ENCODE data around the gene ZNF732.
"Not testable (repeated sequence)": the region's sequence is repeated elsewhere in the genome, so short reads cannot be mapped to it uniquely, and the experiment has no call there.

Gene ZNF732

DNA sequence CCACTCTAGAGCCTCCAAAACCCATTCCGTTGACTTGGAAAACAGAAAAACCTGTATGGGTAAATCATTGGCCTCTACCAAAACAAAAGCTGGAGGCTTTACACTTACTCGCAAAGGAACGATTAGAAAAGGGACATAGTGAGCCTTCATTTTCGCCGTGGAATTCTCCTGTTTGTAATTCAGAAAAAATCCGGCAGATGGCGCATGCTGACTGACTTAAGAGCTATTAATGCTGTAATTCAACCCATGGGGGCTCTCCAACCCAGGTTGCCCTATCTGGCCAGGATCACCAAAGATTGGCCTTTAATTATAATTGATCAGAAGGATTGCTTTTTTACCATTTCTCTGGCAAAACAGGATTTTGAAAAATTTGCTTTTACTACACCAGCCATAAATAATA is 60.8 kb downstream of the ZNF732 start:
- TF ChIP-seq POLR2AphosphoS5 (IDR thresholded peaks at IDR 0.05; ENCODE audit: low read depth, low read length) (no peak), TAF1 (IDR thresholded peaks at IDR 0.05; ENCODE audit: borderline replicate concordance, low read depth, low read length) (no peak), POLR2A (IDR thresholded peaks at IDR 0.05; ENCODE audit: low read depth, low read length) (no peak)
- DNase-seq (ENCODE audit: insufficient read length) (no peak), FAIRE-seq (no peak)

DNA sequence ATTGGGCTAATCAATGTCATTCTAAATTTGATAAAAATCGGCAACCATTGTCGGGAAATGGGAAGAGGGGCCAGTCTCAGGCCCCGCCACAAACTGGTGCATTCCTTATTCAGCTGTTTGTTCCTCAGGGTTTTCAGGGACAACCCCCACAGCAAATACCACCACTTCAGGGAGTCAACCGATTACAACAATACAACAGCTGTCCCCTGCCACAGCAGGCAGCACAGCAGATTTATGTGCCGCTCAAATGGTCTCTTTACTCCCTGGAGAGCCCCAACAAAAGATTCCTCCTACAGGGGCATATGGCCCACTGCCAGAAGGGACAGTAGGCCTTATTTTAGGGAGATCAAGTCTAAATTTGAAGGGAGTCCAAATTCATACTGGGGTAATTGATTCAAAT is 61.8 kb downstream of the ZNF732 start:
- FAIRE-seq (no peak), DNase-seq (ENCODE audit: insufficient read length) (no peak)
- TF ChIP-seq POLR2A (IDR thresholded peaks at IDR 0.05; ENCODE audit: low read depth, low read length) (no peak), TAF1 (IDR thresholded peaks at IDR 0.05; ENCODE audit: borderline replicate concordance, low read depth, low read length) (no peak), POLR2AphosphoS5 (IDR thresholded peaks at IDR 0.05; ENCODE audit: low read depth, low read length) (no peak)

DNA sequence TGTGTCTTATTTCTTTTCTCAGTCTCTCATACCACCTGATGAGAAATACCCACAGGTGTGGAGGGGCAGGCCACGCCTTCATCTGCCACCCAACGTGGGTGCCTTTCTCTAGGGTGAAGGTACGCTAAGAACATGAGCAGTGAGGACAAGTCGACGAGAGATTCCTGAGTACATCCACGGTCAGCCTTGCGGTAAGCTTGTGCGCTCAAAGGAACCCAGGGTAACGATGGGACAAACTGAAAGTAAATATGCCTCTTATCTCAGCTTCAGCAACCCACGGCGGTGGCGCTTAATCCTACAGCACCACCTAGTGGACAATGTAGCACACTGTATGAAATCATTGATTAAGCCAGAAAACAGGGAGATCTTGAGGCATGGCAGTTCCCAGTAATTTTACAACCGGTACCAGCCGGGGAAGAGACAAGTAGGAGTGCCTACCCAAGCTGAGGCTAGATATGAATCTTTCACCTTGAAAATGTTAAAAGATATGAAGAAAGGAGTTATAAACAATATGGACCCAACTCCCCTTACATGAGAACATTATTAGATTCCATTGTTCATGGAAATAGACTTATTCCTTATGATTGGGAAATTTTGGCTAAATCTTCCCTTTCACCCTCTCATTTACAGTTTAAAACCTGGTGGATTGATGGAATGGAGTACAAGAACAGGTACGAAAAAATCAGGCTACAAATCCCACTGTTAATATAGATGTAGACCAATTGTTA is 63.0 kb downstream of the ZNF732 start:
- TF ChIP-seq POLR2A (IDR thresholded peaks at IDR 0.05; ENCODE audit: low read depth, low read length), result no peak
- no peak for TF ChIP-seq POLR2AphosphoS5 (IDR thresholded peaks at IDR 0.05; ENCODE audit: low read depth, low read length)
- no peak for TF ChIP-seq TAF1 (IDR thresholded peaks at IDR 0.05; ENCODE audit: borderline replicate concordance, low read depth, low read length)
- DNase-seq (ENCODE audit: insufficient read length) (no peak), FAIRE-seq (peak; percentile 78)

DNA sequence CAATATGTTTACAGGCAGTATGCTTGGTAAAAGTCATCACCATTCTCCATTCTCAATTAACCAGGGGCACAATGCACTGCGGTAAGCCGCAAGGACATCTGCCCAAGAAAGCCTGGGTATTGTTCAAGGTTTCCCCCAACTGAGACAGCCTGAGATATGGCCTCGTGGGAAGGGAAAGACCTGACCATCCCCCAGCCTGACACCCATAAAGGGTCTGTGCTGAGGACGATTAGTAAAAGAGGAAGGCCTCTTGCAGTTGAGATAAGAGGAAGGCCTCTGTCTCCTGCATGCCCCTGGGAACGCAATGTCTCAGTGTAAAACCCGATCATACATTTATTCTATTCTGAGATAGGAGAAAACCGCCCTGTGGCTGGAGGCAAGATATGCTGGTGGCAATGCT is 63.9 kb downstream of the ZNF732 start:
- not testable (repeated sequence) for DNase-seq (ENCODE audit: insufficient read length); FAIRE-seq

DNA sequence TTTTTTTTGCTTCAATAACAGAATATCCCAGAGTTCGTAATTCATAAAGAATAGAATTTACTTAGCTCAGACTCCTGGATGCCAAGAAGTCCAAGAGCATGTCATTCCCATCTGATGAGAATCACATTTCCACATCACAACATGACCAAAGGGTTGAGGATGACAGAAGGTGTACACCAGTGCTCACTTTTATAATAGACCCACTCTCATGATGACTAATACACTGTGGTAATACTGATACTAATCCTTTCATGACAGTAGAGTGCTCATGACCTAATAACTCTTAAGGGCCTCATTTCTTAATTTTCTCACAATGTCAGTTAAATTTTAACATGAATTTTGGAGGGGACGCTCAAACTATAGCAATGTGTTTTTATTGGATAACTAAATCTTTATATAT is 69.2 kb downstream of the ZNF732 start:
- FAIRE-seq, result no peak
- TF ChIP-seq POLR2A (IDR thresholded peaks at IDR 0.05; ENCODE audit: low read depth, low read length), result no peak
- TF ChIP-seq TAF1 (IDR thresholded peaks at IDR 0.05; ENCODE audit: borderline replicate concordance, low read depth, low read length), result no peak
- no peak for TF ChIP-seq POLR2AphosphoS5 (IDR thresholded peaks at IDR 0.05; ENCODE audit: low read depth, low read length)

DNA sequence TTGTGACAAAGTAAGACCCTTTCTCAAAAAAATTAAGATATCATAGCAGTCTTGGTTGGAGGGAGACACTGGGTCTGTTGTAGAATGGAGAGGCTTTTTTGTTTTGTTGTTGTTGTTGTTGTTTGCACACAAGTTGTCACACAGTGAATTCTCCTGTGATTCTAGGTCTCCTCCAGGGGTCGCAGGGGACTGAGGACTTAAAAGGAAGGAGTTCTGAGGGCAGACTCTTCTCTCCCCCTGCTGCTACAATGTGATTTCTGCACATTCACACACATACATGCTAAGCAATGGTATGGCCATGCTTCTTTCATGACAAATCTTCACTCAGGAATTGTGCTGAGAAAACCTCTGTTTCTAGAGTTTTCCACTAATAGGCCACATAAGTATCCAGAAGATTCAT is 71.1 kb downstream of the ZNF732 start:
- FAIRE-seq, result no peak
- TF ChIP-seq TAF1 (IDR thresholded peaks at IDR 0.05; ENCODE audit: borderline replicate concordance, low read depth, low read length) (no peak), POLR2AphosphoS5 (IDR thresholded peaks at IDR 0.05; ENCODE audit: low read depth, low read length) (no peak), POLR2A (IDR thresholded peaks at IDR 0.05; ENCODE audit: low read depth, low read length) (no peak)

More for the DNA sequence above, 69.2 kb downstream of the ZNF732 start:
- no peak for DNase-seq (ENCODE audit: insufficient read length)

DNA sequence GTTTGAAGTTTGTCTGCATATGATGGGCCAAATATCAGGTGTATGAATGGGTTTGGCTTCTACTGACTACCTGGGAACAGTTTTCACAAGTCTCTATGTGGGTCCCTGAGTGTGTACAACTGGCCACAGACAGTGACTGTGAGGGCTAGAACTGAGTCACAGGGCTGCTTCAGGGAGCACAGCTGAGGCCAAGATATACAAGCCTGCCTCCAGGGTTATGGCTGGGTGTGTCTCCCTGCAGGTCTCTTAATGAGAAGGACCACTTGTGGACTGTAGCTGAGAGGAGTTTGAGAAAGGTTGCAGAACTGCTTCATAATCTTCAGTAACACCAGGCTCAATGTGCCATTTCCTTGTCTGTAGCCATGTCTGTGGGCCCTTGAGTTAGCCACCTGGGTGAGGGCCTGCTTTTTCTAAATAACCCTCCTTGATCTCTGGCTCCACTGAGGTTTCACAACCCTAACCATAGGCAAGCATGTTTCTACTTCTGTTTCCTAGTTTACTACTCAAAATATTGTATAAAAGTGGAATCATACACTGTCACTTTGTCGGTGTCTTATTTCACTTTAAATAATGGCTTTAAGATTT is 81.3 kb downstream of the ZNF732 start:
- TF ChIP-seq POLR2AphosphoS5 (IDR thresholded peaks at IDR 0.05; ENCODE audit: low read depth, low read length) (no peak), POLR2A (IDR thresholded peaks at IDR 0.05; ENCODE audit: low read depth, low read length) (no peak), TAF1 (IDR thresholded peaks at IDR 0.05; ENCODE audit: borderline replicate concordance, low read depth, low read length) (no peak)
- FAIRE-seq (no peak), DNase-seq (ENCODE audit: insufficient read length) (no peak)

More for the DNA sequence above, 71.1 kb downstream of the ZNF732 start:
- DNase-seq (ENCODE audit: insufficient read length), result no peak
